ENCODE results near the gene NUDT21.
A peak's percentile ranks its signal among the peaks of the same experiment; 100 is the strongest.

NUDT21 gene

GRCh38 chr16:56450986-56451752 is at the start of gene NUDT21, which contains the start of gene OGFOD1:
TSS of gene NUDT21 (minus strand) at chr16:56451332. CDS start at chr16:56451202, 130 bp downstream.
TSS of gene OGFOD1 (plus strand) at chr16:56451554. CDS start at chr16:56451613, 59 bp downstream.
- Histone ChIP-seq H3K4me1 (ENCODE audit: insufficient read depth, low read length, poor library complexity, severe bottlenecking) (peaks cover 56% of the 10 kb centered on the region), H3K27me3 (ENCODE audit: insufficient read depth, low read length, poor library complexity, severe bottlenecking) (no peaks in the 10 kb centered on the region), H4K20me1 (ENCODE audit: insufficient read depth, low read length, poor library complexity, severe bottlenecking) (peaks cover 52% of the 10 kb centered on the region), H3K79me2 (ENCODE audit: insufficient read depth, low read length) (peaks cover 82% of the 10 kb centered on the region), H3K4me3 (ENCODE audit: low read length, poor library complexity, severe bottlenecking) (peak within 1 kb of the TSS; percentile 87), H3K9me3 (ENCODE audit: insufficient read depth, low read depth, low read length) (no peaks in the 10 kb centered on the region), H3K4me2 (ENCODE audit: low read depth, low read length, poor library complexity, severe bottlenecking) (peak within 1 kb of the TSS; percentile 96), H3K36me3 (ENCODE audit: insufficient read depth, low read length) (peaks cover 8% of the 10 kb centered on the region; the same call in 1 of the 2 replicates), H3K9ac (ENCODE audit: low read depth, low read length, poor library complexity, severe bottlenecking) (peak within 1 kb of the TSS; percentile 88), H3K9me2 (replicated peaks; ENCODE audit: low read depth, low read length) (no peaks in the 10 kb centered on the region), H2AFZ (ENCODE audit: low read length) (peak within 1 kb of the TSS; percentile 84), H3F3A (ENCODE audit: low read depth) (no peaks in the 10 kb centered on the region)
- TF ChIP-seq EZH2phosphoT487 (IDR thresholded peaks at IDR 0.05; ENCODE audit: borderline replicate concordance) (no peak), CTCF (conservative IDR thresholded peaks at IDR 0.05; ENCODE audit: low read length) (no peak)

- peaks cover 29% of the 10 kb centered on the region; the same call in 1 of the 2 replicates for H3K36me3 ChIP-seq (ENCODE audit: insufficient read depth, low read length)
- H3K4me3 ChIP-seq (ENCODE audit: low read length, poor library complexity, severe bottlenecking), result no peak overlapping the region
- no peaks in the 10 kb centered on the region for H3K9me3 ChIP-seq (ENCODE audit: insufficient read depth, low read depth, low read length)
Measured at GRCh38 chr16:56493815-56494214, 42.7 kb upstream of the NUDT21 start.

GRCh38 chr16:56493126-56493525 is 42.0 kb upstream of the NUDT21 start:
- no peaks in the 10 kb centered on the region for H3K4me1 ChIP-seq (ENCODE audit: insufficient read depth, low read length, poor library complexity, severe bottlenecking)
- TF ChIP-seq CTCF (conservative IDR thresholded peaks at IDR 0.05; ENCODE audit: low read length) (no peak), EZH2phosphoT487 (IDR thresholded peaks at IDR 0.05; ENCODE audit: borderline replicate concordance) (no peak)
- H3K9ac ChIP-seq (ENCODE audit: low read depth, low read length, poor library complexity, severe bottlenecking), result no peak overlapping the region
- no peak overlapping the region for H3K4me3 ChIP-seq (ENCODE audit: low read length, poor library complexity, severe bottlenecking)
- H3K36me3 ChIP-seq (ENCODE audit: insufficient read depth, low read length), result peaks cover 22% of the 10 kb centered on the region; the same call in 1 of the 2 replicates
- H3F3A ChIP-seq (ENCODE audit: low read depth), result no peaks in the 10 kb centered on the region
- no peak overlapping the region for H2AFZ ChIP-seq (ENCODE audit: low read length)
- H3K79me2 ChIP-seq (ENCODE audit: insufficient read depth, low read length), result no peaks in the 10 kb centered on the region
- no peaks in the 10 kb centered on the region for H3K9me2 ChIP-seq (replicated peaks; ENCODE audit: low read depth, low read length)
- H4K20me1 ChIP-seq (ENCODE audit: insufficient read depth, low read length, poor library complexity, severe bottlenecking), result no peaks in the 10 kb centered on the region
- no peak overlapping the region for H3K4me2 ChIP-seq (ENCODE audit: low read depth, low read length, poor library complexity, severe bottlenecking)
- H3K27me3 ChIP-seq (ENCODE audit: insufficient read depth, low read length, poor library complexity, severe bottlenecking), result no peaks in the 10 kb centered on the region
- no peaks in the 10 kb centered on the region for H3K9me3 ChIP-seq (ENCODE audit: insufficient read depth, low read depth, low read length)

More at GRCh38 chr16:56493815-56494214, 42.7 kb upstream of the NUDT21 start:
- H3K9me2 ChIP-seq (replicated peaks; ENCODE audit: low read depth, low read length), result no peaks in the 10 kb centered on the region
- no peaks in the 10 kb centered on the region for H3F3A ChIP-seq (ENCODE audit: low read depth)
- no peaks in the 10 kb centered on the region for H3K27me3 ChIP-seq (ENCODE audit: insufficient read depth, low read length, poor library complexity, severe bottlenecking)
- TF ChIP-seq CTCF (conservative IDR thresholded peaks at IDR 0.05; ENCODE audit: low read length) (no peak), EZH2phosphoT487 (IDR thresholded peaks at IDR 0.05; ENCODE audit: borderline replicate concordance) (no peak)
- H3K4me1 ChIP-seq (ENCODE audit: insufficient read depth, low read length, poor library complexity, severe bottlenecking), result no peaks in the 10 kb centered on the region
- no peak overlapping the region for H3K9ac ChIP-seq (ENCODE audit: low read depth, low read length, poor library complexity, severe bottlenecking)
- no peak overlapping the region for H2AFZ ChIP-seq (ENCODE audit: low read length)
- no peak overlapping the region for H3K4me2 ChIP-seq (ENCODE audit: low read depth, low read length, poor library complexity, severe bottlenecking)
- H4K20me1 ChIP-seq (ENCODE audit: insufficient read depth, low read length, poor library complexity, severe bottlenecking), result no peaks in the 10 kb centered on the region
- H3K79me2 ChIP-seq (ENCODE audit: insufficient read depth, low read length), result no peaks in the 10 kb centered on the region

Measured in Loucy (cell line).